A673 (cell line): ENCODE results near the gene NAXE. TPM values are rescaled to one million over a fixed set of nuclear protein-coding genes. Genes with fewer than 3 reads are reported as not detected.

Experiments
- BruUV-seq: library from RNA; stranded (reverse); fragments of 400-500 nt; replicated peaks from 2 replicates; lab custom pipeline; 2021; lab: Mats Ljungman, UMichigan
- CTCF ChIA-PET: fragments of 300-600 bp; sonication (Branson Sonifier 250); formaldehyde crosslinking; loops from one replicate; lab custom pipeline; 2022; ENCODE audit warnings: antibody characterized with exemption; lab: Charles Lee
- POLR2A ChIA-PET: fragments of 300-600 bp; sonication (Branson Sonifier 250); formaldehyde crosslinking; loops from one replicate; lab custom pipeline; 2022; ENCODE audit warnings: antibody characterized with exemption; ENCODE audit not compliant: low non-redundant PET; lab: Charles Lee
- DNase-seq: peaks from one replicate; pipeline ENCODE4 v3.0.0-alpha.2; 2015; ENCODE audit warnings: low spot score
- H3K27ac ChIP-seq: fragments of 200-600 bp; sonication (generic); 2 replicates; pipeline ENCODE4 v1.5.1; 2016; ENCODE audit warnings: mixed run types, low read depth, mild to moderate bottlenecking, mixed read lengths, antibody characterized with exemption, low read length; ENCODE audit not compliant: poor library complexity, severe bottlenecking
- H3K27me3 ChIP-seq: fragments of 200-600 bp; sonication (generic); replicated peaks from 2 replicates; pipeline ENCODE4 v1.6.1; 2017; ENCODE audit warnings: mixed run types, low read depth, mild to moderate bottlenecking, mixed read lengths, antibody characterized with exemption, low read length; ENCODE audit not compliant: insufficient read depth, poor library complexity
- H3K36me3 ChIP-seq: fragments of 200-600 bp; sonication (generic); 2 replicates; pipeline ENCODE4 v1.6.1; 2016; ENCODE audit warnings: mixed run types, mild to moderate bottlenecking, mixed read lengths, antibody characterized with exemption, low read length; ENCODE audit not compliant: insufficient read depth, poor library complexity, severe bottlenecking
- H3K4me1 ChIP-seq: fragments of 200-600 bp; sonication (generic); 2 replicates; pipeline ENCODE4 v1.6.1; 2017; ENCODE audit warnings: mixed run types, mild to moderate bottlenecking, mixed read lengths, antibody characterized with exemption, low read length; ENCODE audit not compliant: insufficient read depth, poor library complexity, severe bottlenecking
- H3K4me3 ChIP-seq: fragments of 200-600 bp; sonication (generic); 2 replicates; pipeline ENCODE4 v1.5.1; 2016; ENCODE audit warnings: low read depth, mixed run types, mild to moderate bottlenecking, mixed read lengths, low read length; ENCODE audit not compliant: poor library complexity, severe bottlenecking
- H3K9me3 ChIP-seq: fragments of 200-600 bp; sonication (generic); 2 replicates; pipeline ENCODE4 v1.6.1; 2016; ENCODE audit warnings: mixed run types, low read depth, mild to moderate bottlenecking, mixed read lengths, antibody characterized with exemption, low read length; ENCODE audit not compliant: poor library complexity, severe bottlenecking
- CTCF ChIP-seq: fragments of 300-800, 200-600 bp; sonication (generic); conservative IDR thresholded peaks from 2 replicates; pipeline ENCODE4 v1.5.1; 2017; ENCODE audit warnings: low read depth, mild to moderate bottlenecking, antibody characterized with exemption, low read length, moderate library complexity, mixed read lengths
- EZH2 ChIP-seq: fragments of 200-600 bp; sonication (generic); IDR thresholded peaks from 2 replicates; pipeline ENCODE4 v1.6.1; 2017; ENCODE audit warnings: borderline replicate concordance, low read depth, mild to moderate bottlenecking, mixed read lengths, antibody characterized with exemption, low read length; ENCODE audit not compliant: poor library complexity, severe bottlenecking
- intact Hi-C: fragments of 100-400 bp; cut with micrococcal nuclease; formaldehyde crosslinking; loops from one replicate; pipeline ENCODE4 v1.10.0; 2022; ENCODE audit not compliant: unreplicated experiment
- total RNA-seq: library from RNA; stranded (reverse); gene quantifications from 2 replicates; pipeline ENCODE4 v1.2.3, GENCODE V29; 2021

The NAXE gene
- total RNA-seq, 1 experiment from 2014 or later = 125 TPM

- H3K9me3 ChIP-seq = no peaks in the 10 kb centered on the region
- peaks cover 22% of the 10 kb centered on the region for H3K36me3 ChIP-seq
- intact Hi-C loops = no loop called here
- no peak overlapping the region for H3K27ac ChIP-seq
- ChIA-PET POLR2A (no interaction called here), CTCF (no interaction called here)
- no peaks in the 10 kb centered on the region for H3K27me3 ChIP-seq
- peaks cover 3% of the 10 kb centered on the region for H3K4me1 ChIP-seq
- BruUV-seq = no TSS peak
- no peak for TF ChIP-seq EZH2
- no peak for TF ChIP-seq CTCF
- DNase-seq = no peak
- H3K4me3 ChIP-seq = no peak overlapping the region
These were observed 2.0 kb upstream of the NAXE start for GRCh38 chr1:156589546-156589945.

DNA sequence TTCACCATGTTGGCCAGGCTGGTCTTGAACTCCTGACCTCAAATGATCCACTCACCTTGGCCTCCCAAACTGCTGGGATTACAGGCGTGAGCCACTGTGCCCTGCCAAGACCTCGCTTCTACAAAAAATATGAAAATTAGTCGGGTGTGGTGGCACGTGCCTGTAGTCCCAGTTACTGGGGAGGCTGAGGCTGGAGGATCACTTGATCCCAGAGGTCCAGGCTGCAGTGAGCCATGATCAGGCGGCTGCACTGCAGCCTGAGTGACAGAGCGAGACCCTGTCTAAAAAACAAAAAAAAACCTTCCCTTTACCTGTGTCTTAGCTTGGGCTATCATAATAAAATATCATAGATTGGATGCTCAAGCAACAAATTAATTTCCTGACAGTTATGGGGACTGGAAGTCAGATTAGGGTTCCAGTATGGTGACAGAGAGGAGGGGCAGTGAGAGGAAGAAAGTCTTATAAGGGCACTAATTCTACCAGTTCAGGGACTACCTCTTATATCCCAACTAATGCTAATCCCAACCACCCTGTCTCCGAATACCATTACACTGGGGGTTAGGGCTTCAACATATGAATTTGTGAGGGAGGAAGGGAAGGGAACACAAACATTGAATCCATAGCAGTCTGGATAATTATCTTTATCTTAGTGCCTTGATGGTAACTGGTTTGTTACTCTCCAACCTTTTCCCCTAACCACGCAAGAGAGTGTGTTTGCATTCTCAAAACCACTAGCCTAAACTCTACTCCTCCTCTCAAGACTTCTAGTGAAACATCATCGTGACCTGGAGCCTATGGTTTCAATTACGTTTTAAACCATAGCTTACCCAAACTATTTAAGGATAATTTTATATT, 1.0 kb upstream of the NAXE start:
- no TSS peak for BruUV-seq
- H3K4me3 ChIP-seq = peak overlapping the region; percentile 84
- no peaks in the 10 kb centered on the region for H3K9me3 ChIP-seq
- intact Hi-C loops = no loop called here
- H3K27ac ChIP-seq = peak overlapping the region; percentile 88
- H3K36me3 ChIP-seq = peaks cover 25% of the 10 kb centered on the region
- TF ChIP-seq EZH2 (no peak), CTCF (no peak)
- H3K27me3 ChIP-seq = no peaks in the 10 kb centered on the region
- ChIA-PET POLR2A (no interaction called here), CTCF (interaction anchor here (1.2 to 1.7 kb wide), 2 partner anchors 11 to 208 kb away, joined by 4 to 9 read pairs; partner anchors contain the start of gene GPATCH4)
- peaks cover 4% of the 10 kb centered on the region for H3K4me1 ChIP-seq
- no peak for DNase-seq

DNA sequence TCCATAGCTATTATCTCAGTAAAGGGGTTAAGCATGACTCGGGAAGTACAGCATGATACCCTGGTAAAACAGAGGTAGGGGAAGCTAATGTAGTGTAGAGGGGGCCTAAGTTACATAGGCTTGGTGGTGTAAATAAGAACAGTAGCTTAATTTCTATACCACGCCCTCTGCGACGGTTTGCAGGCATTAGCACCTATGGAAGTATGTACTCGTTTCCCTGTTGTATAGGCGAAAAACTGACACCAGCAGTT, 470 bp upstream of the NAXE start:
- Histone ChIP-seq H3K27ac (peak overlapping the region; percentile 88), H3K4me1 (peaks cover 4% of the 10 kb centered on the region), H3K9me3 (no peaks in the 10 kb centered on the region), H3K4me3 (peak overlapping the region; percentile 84), H3K36me3 (peaks cover 31% of the 10 kb centered on the region), H3K27me3 (no peaks in the 10 kb centered on the region)
- no TSS peak for BruUV-seq
- ChIA-PET POLR2A (no interaction called here), CTCF (interaction anchor here (0.7 to 1.7 kb wide), 3 partner anchors 11 to 208 kb away, joined by 4 to 9 read pairs (median 8); partner anchors contain the start of gene GPATCH4)
- intact Hi-C loops = no loop called here
- no peak for DNase-seq
- no peak for TF ChIP-seq EZH2
- no peak for TF ChIP-seq CTCF
